GM18868 (cell line): ENCODE data around the gene FLNB.
A peak's percentile ranks its signal among the peaks of the same experiment; 100 is the strongest.

Experiments
- ATAC-seq: cut with Tn5 transposase; IDR thresholded peaks from one replicate; pipeline ENCODE4 v1.9.1; 2021; ENCODE audit warnings: mild to moderate bottlenecking, moderate library complexity; ENCODE audit not compliant: unreplicated experiment

Gene FLNB

GRCh38 chr3:58072763-58073130 is 64.5 kb downstream of the FLNB start:
- no peak for ATAC-seq

GRCh38 chr3:58073301-58074108 is 65.3 kb downstream of the FLNB start:
- ATAC-seq, result peak; percentile 65

GRCh38 chr3:58074116-58074715 is 66.0 kb downstream of the FLNB start:
- peak; percentile 55 for ATAC-seq

- ATAC-seq, result peak; percentile 33
Measured at GRCh38 chr3:58074997-58075396, 66.8 kb downstream of the FLNB start.

- ATAC-seq, result no peak
Measured at GRCh38 chr3:58077596-58078285, 69.5 kb downstream of the FLNB start.

GRCh38 chr3:58078610-58079009 is 70.4 kb downstream of the FLNB start:
- ATAC-seq, result no peak

GRCh38 chr3:58079773-58080172 is 71.6 kb downstream of the FLNB start:
- no peak for ATAC-seq

- no peak for ATAC-seq
Measured at GRCh38 chr3:58082047-58082446, 73.8 kb downstream of the FLNB start.

- ATAC-seq, result no peak
Measured at GRCh38 chr3:58084166-58084565, 75.9 kb downstream of the FLNB start.

GRCh38 chr3:58084788-58085543 is 76.7 kb downstream of the FLNB start:
- peak; percentile 45 for ATAC-seq

- ATAC-seq, result peak; percentile 52
Measured at GRCh38 chr3:58085616-58086015, 77.4 kb downstream of the FLNB start.

- no peak for ATAC-seq
Measured at GRCh38 chr3:58088501-58088900, 80.3 kb downstream of the FLNB start.

- ATAC-seq, result no peak
Measured at GRCh38 chr3:58090351-58090750, 82.1 kb downstream of the FLNB start.

- no peak for ATAC-seq
Measured at GRCh38 chr3:58092521-58092920, 84.3 kb downstream of the FLNB start.

- no peak for ATAC-seq
Measured at GRCh38 chr3:58093574-58094195, 85.5 kb downstream of the FLNB start.

GRCh38 chr3:58094657-58095056 is 86.4 kb downstream of the FLNB start:
- no peak for ATAC-seq

- ATAC-seq, result no peak
Measured at GRCh38 chr3:58095603-58096138, 87.4 kb downstream of the FLNB start.

- no peak for ATAC-seq
Measured at GRCh38 chr3:58098531-58098930, 90.3 kb downstream of the FLNB start.

- ATAC-seq, result no peak
Measured at GRCh38 chr3:58099865-58100264, 91.6 kb downstream of the FLNB start.
